NCI-H2227 (cell line): ENCODE data around the gene SCLY.
"Not testable (repeated sequence)": the region's sequence is repeated elsewhere in the genome, so short reads cannot be mapped to it uniquely, and the experiment has no call there.

Experiments used
- DNase-seq: peaks from one replicate; lab custom pipeline; 2025; ENCODE audit not compliant: unreplicated experiment; lab: John Stamatoyannopoulos, UW

SCLY gene

GRCh38 chr2:238107525-238108422 is 47.0 kb downstream of the SCLY start:
- no peak for DNase-seq

GRCh38 chr2:238108423-238109183 is 47.8 kb downstream of the SCLY start:
- no peak for DNase-seq

- no peak for DNase-seq
Measured at GRCh38 chr2:238113611-238114010, 52.8 kb downstream of the SCLY start.

GRCh38 chr2:238114331-238114841 is 53.6 kb downstream of the SCLY start:
- no peak for DNase-seq

GRCh38 chr2:238114851-238115660 is 54.3 kb downstream of the SCLY start:
- no peak for DNase-seq

- DNase-seq, result not testable (repeated sequence)
Measured at GRCh38 chr2:238115709-238116108, 54.9 kb downstream of the SCLY start.

- DNase-seq, result no peak
Measured at GRCh38 chr2:238116298-238117198, 55.7 kb downstream of the SCLY start.

- DNase-seq, result no peak
Measured at GRCh38 chr2:238117199-238118154, 56.7 kb downstream of the SCLY start.

GRCh38 chr2:238119756-238120462 is 59.1 kb downstream of the SCLY start:
- DNase-seq, result no peak

GRCh38 chr2:238120463-238121298 is 59.9 kb downstream of the SCLY start:
- no peak for DNase-seq

- no peak for DNase-seq
Measured at GRCh38 chr2:238121511-238122286, 60.9 kb downstream of the SCLY start.

- no peak for DNase-seq
Measured at GRCh38 chr2:238122287-238123217, 61.8 kb downstream of the SCLY start.

- DNase-seq, result no peak
Measured at GRCh38 chr2:238123218-238123971, 62.6 kb downstream of the SCLY start.

- DNase-seq, result no peak
Measured at GRCh38 chr2:238123991-238124470, 63.2 kb downstream of the SCLY start.
